ENCODE results near the gene BABAM2.

Gene BABAM2

DNA sequence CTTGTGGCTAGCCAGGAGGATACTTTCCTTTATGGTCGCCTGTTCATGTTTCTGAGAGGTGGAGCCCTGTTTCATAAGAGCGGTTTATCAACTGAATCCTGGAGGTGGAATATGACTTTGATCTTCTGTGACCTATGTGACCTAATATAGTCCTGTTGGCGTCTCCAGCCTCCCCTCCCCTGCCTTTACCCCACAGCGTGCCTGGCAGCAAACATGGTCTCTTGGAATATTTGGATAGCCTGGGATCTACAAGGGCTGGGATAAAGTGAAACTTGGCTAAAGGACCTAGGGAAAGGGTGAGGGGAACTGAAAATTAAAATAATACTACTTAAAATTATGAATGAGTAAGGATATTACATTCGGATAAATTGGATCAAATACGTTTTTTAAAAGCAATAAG lies 246.0 kb downstream of the BABAM2 start:
- no peaks in the 10 kb centered on the region for H3F3A ChIP-seq (ENCODE audit: insufficient read depth)
- H2AFZ ChIP-seq (ENCODE audit: low read depth, low read length, severe bottlenecking), result no peak overlapping the region
- H3K79me2 ChIP-seq (ENCODE audit: insufficient read depth, low read length), result no peaks in the 10 kb centered on the region
- no peak for TF ChIP-seq EZH2phosphoT487 (conservative IDR thresholded peaks at IDR 0.05; ENCODE audit: low read length)
- TF ChIP-seq, protein P1, sequence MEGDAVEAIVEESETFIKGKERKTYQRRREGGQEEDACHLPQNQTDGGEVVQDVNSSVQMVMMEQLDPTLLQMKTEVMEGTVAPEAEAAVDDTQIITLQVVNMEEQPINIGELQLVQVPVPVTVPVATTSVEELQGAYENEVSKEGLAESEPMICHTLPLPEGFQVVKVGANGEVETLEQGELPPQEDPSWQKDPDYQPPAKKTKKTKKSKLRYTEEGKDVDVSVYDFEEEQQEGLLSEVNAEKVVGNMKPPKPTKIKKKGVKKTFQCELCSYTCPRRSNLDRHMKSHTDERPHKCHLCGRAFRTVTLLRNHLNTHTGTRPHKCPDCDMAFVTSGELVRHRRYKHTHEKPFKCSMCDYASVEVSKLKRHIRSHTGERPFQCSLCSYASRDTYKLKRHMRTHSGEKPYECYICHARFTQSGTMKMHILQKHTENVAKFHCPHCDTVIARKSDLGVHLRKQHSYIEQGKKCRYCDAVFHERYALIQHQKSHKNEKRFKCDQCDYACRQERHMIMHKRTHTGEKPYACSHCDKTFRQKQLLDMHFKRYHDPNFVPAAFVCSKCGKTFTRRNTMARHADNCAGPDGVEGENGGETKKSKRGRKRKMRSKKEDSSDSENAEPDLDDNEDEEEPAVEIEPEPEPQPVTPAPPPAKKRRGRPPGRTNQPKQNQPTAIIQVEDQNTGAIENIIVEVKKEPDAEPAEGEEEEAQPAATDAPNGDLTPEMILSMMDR (IDR thresholded peaks at IDR 0.05; ENCODE audit: insufficient read depth, low read length, poor library complexity, severe bottlenecking), result no peak
- no peak overlapping the region for H3K4me3 ChIP-seq (ENCODE audit: insufficient read depth, low read length, poor library complexity, severe bottlenecking)
- no peaks in the 10 kb centered on the region for H3K27me3 ChIP-seq (ENCODE audit: low read length)
- H3K9me2 ChIP-seq (replicated peaks; ENCODE audit: insufficient read depth, low read length), result no peaks in the 10 kb centered on the region
- H3K9ac ChIP-seq (ENCODE audit: low read length), result no peak overlapping the region
- H4K20me1 ChIP-seq (ENCODE audit: low read depth, low read length), result no peaks in the 10 kb centered on the region
- H3K4me2 ChIP-seq (ENCODE audit: low read depth, low read length, poor library complexity, severe bottlenecking), result no peak overlapping the region
- no peaks in the 10 kb centered on the region for H3K9me3 ChIP-seq (ENCODE audit: insufficient read depth, low read length)
- H3K36me3 ChIP-seq (ENCODE audit: low read length), result no peaks in the 10 kb centered on the region
- no peak overlapping the region for H3K27ac ChIP-seq (ENCODE audit: low read depth, low read length)

DNA sequence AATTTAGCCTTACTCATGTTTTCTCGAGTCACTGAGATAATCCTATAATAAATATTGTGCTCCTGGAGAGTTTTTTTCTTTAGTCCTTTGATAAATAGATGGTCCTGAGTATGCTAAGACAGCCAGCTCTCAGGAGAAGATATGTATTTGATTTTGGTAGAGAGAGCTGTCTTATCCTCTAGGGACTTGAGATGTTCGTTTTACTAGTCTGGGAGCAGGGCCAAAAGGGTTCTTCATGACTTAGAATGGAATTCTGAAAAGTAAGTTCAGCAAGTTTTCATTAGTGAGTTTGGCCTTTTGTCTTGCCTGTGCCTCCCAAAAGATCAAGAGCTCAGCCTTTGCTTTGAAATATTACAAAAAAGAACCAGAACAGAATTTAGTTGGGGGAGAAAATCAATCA lies 246.7 kb downstream of the BABAM2 start:
- Histone ChIP-seq H3K9me2 (replicated peaks; ENCODE audit: insufficient read depth, low read length) (no peaks in the 10 kb centered on the region), H3K27ac (ENCODE audit: low read depth, low read length) (no peak overlapping the region), H3K9ac (ENCODE audit: low read length) (no peak overlapping the region), H3K4me2 (ENCODE audit: low read depth, low read length, poor library complexity, severe bottlenecking) (no peak overlapping the region), H3K4me3 (ENCODE audit: insufficient read depth, low read length, poor library complexity, severe bottlenecking) (no peak overlapping the region), H3K27me3 (ENCODE audit: low read length) (no peaks in the 10 kb centered on the region), H3K36me3 (ENCODE audit: low read length) (no peaks in the 10 kb centered on the region), H3K79me2 (ENCODE audit: insufficient read depth, low read length) (no peaks in the 10 kb centered on the region), H3K9me3 (ENCODE audit: insufficient read depth, low read length) (no peaks in the 10 kb centered on the region), H3F3A (ENCODE audit: insufficient read depth) (no peaks in the 10 kb centered on the region), H2AFZ (ENCODE audit: low read depth, low read length, severe bottlenecking) (no peak overlapping the region), H4K20me1 (ENCODE audit: low read depth, low read length) (no peaks in the 10 kb centered on the region)
- TF ChIP-seq, protein P1 (IDR thresholded peaks at IDR 0.05; ENCODE audit: insufficient read depth, low read length, poor library complexity, severe bottlenecking), result no peak
- no peak for TF ChIP-seq EZH2phosphoT487 (conservative IDR thresholded peaks at IDR 0.05; ENCODE audit: low read length)

GRCh38 chr2:28142386-28142785 lies 251.9 kb downstream of the BABAM2 start:
- Histone ChIP-seq H2AFZ (ENCODE audit: low read depth, low read length, severe bottlenecking) (no peak overlapping the region), H3K36me3 (ENCODE audit: low read length) (no peaks in the 10 kb centered on the region), H3K4me2 (ENCODE audit: low read depth, low read length, poor library complexity, severe bottlenecking) (no peak overlapping the region), H3K27ac (ENCODE audit: low read depth, low read length) (no peak overlapping the region), H3K9me2 (replicated peaks; ENCODE audit: insufficient read depth, low read length) (no peaks in the 10 kb centered on the region), H3K9me3 (ENCODE audit: insufficient read depth, low read length) (no peaks in the 10 kb centered on the region), H3K9ac (ENCODE audit: low read length) (no peak overlapping the region), H3K4me3 (ENCODE audit: insufficient read depth, low read length, poor library complexity, severe bottlenecking) (no peak overlapping the region), H3K27me3 (ENCODE audit: low read length) (no peaks in the 10 kb centered on the region), H3F3A (ENCODE audit: insufficient read depth) (no peaks in the 10 kb centered on the region), H4K20me1 (ENCODE audit: low read depth, low read length) (no peaks in the 10 kb centered on the region; the same call in 1 of the 2 replicates), H3K79me2 (ENCODE audit: insufficient read depth, low read length) (no peaks in the 10 kb centered on the region)
- TF ChIP-seq, protein P1 (IDR thresholded peaks at IDR 0.05; ENCODE audit: insufficient read depth, low read length, poor library complexity, severe bottlenecking), result no peak
- TF ChIP-seq EZH2phosphoT487 (conservative IDR thresholded peaks at IDR 0.05; ENCODE audit: low read length), result no peak

All from SU-DHL-6 (cell line).